ENCODE results near the gene USP15.

DNA sequence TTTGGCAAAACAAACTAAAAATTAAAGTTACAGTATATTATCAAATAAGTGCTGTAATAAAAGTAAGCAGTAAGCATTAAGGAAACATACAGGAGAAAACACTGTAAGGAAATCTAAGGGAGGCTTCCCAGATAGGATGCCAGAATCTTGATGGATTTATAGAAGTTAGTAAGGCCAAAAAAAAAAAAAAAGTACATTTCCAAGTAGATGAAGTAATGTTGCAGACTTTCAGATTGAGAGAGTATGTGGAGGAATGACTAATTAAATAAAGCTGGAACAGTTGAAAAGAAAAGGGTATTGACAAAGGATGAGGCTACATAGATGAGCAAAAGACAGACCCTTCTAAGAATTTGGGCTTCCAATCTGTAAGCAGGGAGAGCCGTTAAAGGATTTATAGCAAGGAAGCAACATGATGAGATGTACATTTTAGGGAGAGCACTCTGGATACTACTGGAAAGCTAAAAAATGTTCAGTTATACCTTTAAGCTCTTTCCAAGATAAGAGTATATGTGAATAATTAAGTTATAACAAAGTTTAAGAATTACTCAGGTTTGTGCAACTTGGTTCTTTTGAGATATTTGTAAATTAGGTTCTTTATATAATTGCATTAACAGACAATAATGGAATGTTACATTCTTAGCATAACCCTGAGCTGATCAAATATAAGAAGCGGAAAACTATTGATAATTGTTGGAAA is 119.0 kb downstream of the USP15 start:
- no peak for TF ChIP-seq EZH2 (IDR thresholded peaks at IDR 0.05; ENCODE audit: low read depth)
- TF ChIP-seq, protein P1, sequence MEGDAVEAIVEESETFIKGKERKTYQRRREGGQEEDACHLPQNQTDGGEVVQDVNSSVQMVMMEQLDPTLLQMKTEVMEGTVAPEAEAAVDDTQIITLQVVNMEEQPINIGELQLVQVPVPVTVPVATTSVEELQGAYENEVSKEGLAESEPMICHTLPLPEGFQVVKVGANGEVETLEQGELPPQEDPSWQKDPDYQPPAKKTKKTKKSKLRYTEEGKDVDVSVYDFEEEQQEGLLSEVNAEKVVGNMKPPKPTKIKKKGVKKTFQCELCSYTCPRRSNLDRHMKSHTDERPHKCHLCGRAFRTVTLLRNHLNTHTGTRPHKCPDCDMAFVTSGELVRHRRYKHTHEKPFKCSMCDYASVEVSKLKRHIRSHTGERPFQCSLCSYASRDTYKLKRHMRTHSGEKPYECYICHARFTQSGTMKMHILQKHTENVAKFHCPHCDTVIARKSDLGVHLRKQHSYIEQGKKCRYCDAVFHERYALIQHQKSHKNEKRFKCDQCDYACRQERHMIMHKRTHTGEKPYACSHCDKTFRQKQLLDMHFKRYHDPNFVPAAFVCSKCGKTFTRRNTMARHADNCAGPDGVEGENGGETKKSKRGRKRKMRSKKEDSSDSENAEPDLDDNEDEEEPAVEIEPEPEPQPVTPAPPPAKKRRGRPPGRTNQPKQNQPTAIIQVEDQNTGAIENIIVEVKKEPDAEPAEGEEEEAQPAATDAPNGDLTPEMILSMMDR (conservative IDR thresholded peaks at IDR 0.05), result no peak

Measured in PC-9 (cell line).